CD4-positive, CD25-positive, alpha-beta regulatory T cell (primary cell): ENCODE measurements around the gene MGAT5. TPM values are rescaled to one million over a fixed set of nuclear protein-coding genes. Genes with fewer than 3 reads are reported as not detected.

Experiments used
- ATAC-seq, 2 donors: fragments of 150-1000 bp; cut with Tn5 transposase; one replicate each; pipeline ENCODE4 v1.10.0; 2021; ENCODE audit warnings: low read depth in 2 of 2, moderate number of reproducible peaks in 2 of 2, moderate library complexity in 1 of 2
- DNase-seq, 3 donors: peaks; one replicate each; pipeline versions ENCODE4 v3.0.0 to v3.0.0-alpha.2; 2012 to 2022; ENCODE audit warnings: mixed read lengths in 1 of 3
- H3K27ac ChIP-seq: one replicate; pipeline ENCODE4 v1.7.0; 2013; ENCODE audit warnings: mild to moderate bottlenecking, low read length; ENCODE audit not compliant: insufficient read depth, poor library complexity, severe bottlenecking
- H3K27me3 ChIP-seq: one replicate; pipeline ENCODE4 v1.7.0; 2013; ENCODE audit warnings: low read length; ENCODE audit not compliant: control insufficient read depth, insufficient read depth
- H3K36me3 ChIP-seq: one replicate; pipeline ENCODE4 v1.7.0; 2013; ENCODE audit warnings: mild to moderate bottlenecking, low read length, moderate library complexity; ENCODE audit not compliant: control insufficient read depth, insufficient read depth
- H3K4me1 ChIP-seq: 2 replicates; pipeline ENCODE4 v1.7.0; 2013; ENCODE audit warnings: mild to moderate bottlenecking, low read length; ENCODE audit not compliant: insufficient read depth, control insufficient read depth, poor library complexity, severe bottlenecking
- H3K4me3 ChIP-seq: one replicate; pipeline ENCODE4 v1.7.0; 2013; ENCODE audit warnings: low read depth, mild to moderate bottlenecking, low read length, moderate library complexity
- H3K9me3 ChIP-seq, 2 experiments: 1 replicate in 1 of 2; 2 replicates in 1 of 2; pipeline ENCODE4 v1.7.0; 2013; ENCODE audit warnings: low read length in 2 of 2, mild to moderate bottlenecking in 1 of 2, moderate library complexity in 1 of 2; ENCODE audit not compliant: control insufficient read depth in 2 of 2
- H3K27ac Mint-ChIP-seq, 3 donors: one replicate each; pipeline ENCODE4 v1.8.0; 2020 to 2022; ENCODE audit warnings: mild to moderate bottlenecking in 3 of 3, mixed read lengths in 3 of 3, moderate library complexity in 2 of 3
- H3K27me3 Mint-ChIP-seq: one replicate; pipeline ENCODE4 v1.8.0; 2022; ENCODE audit warnings: mild to moderate bottlenecking, mixed read lengths
- H3K36me3 Mint-ChIP-seq: one replicate; pipeline ENCODE4 v1.8.0; 2020; ENCODE audit warnings: mixed read lengths
- H3K4me1 Mint-ChIP-seq, 4 donors: one replicate each; pipeline ENCODE4 v1.8.0; 2020 to 2022; ENCODE audit warnings: mixed read lengths in 4 of 4, mild to moderate bottlenecking in 1 of 4
- H3K4me3 Mint-ChIP-seq, 4 donors: one replicate each; pipeline ENCODE4 v1.8.0; 2020 to 2022; ENCODE audit warnings: mild to moderate bottlenecking in 4 of 4, mixed read lengths in 4 of 4, moderate library complexity in 3 of 4
- H3K9me3 Mint-ChIP-seq, 7 donors: one replicate each; pipeline ENCODE4 v1.8.0; 2020 to 2022; ENCODE audit warnings: mixed read lengths in 7 of 7, mild to moderate bottlenecking in 3 of 7, moderate library complexity in 2 of 7
- polyA plus RNA-seq, 4 donors: library from polyadenylated mRNA; unstranded; fragments of 300-500 nt; fragmentation: Illumina TruSeq; gene quantifications; one replicate each; pipeline ENCODE4 v1.2.3, GENCODE V29; 2021
- total RNA-seq: library from RNA; stranded (reverse); gene quantifications from one replicate; pipeline ENCODE4 v1.2.3, GENCODE V29; 2022

The MGAT5 gene
- total and polyA plus RNA-seq, 5 donors from 2014 or later, result 3.6 to 68.8 (median 6.9) TPM

DNA sequence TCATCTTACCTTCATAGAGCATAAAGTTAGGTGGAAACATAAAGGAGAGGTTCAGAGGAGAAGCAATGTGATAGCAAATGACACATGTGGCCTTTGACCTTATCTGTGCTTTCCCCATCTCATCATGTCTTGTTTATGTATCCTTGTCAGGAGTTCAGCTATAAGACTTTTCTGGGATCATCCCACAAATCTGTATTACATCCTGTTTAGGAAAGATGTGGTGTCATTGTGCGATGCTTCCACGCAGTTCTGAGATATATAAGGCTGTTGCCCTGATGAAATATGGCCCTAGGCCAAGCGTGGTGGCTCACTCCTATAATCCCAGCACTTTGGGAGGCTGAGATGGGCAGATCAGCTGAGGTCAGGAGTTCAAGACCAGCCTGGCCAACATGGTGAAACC lies 15.5 kb upstream of the MGAT5 start:
- Mint-ChIP-seq H3K36me3 (peaks cover 3% of the 10 kb centered on the region), H3K9me3 (no peaks in the 10 kb centered on the region), H3K4me1 (peaks cover 21 to 75% (median 57%) of the 10 kb centered on the region in 4 donors), H3K27me3 (no peaks in the 10 kb centered on the region), H3K4me3 (no peak overlapping the region), H3K27ac (no peak overlapping the region)
- Histone ChIP-seq H3K27ac (no peak overlapping the region), H3K9me3 (no peaks in the 10 kb centered on the region), H3K4me3 (no peak overlapping the region), H3K27me3 (no peaks in the 10 kb centered on the region), H3K4me1 (peaks cover 38% of the 10 kb centered on the region), H3K36me3 (no peaks in the 10 kb centered on the region)
- DNase-seq (no peak), ATAC-seq (no peak)

DNA sequence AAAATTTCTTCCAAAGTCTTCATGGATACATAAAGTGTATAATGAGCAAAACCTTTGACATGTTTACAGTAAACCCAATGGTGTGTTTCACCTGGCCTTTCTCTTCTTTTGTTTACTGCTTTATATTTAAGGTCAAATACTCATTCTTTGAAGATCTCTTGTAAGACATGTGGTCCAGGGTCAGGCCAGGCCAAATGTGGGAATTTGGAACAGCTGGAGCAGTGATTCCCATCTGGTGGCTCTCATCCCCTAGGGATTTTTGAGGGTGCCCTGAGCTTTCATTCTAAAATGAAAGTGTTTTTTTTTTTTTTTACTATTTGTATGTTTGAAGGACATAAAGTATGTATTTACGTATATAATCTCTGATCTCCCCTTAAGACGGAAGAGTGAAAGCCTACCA lies 13.8 kb upstream of the MGAT5 start:
- ATAC-seq, result no peak
- Mint-ChIP-seq H3K9me3 (no peaks in the 10 kb centered on the region), H3K4me3 (no peak overlapping the region), H3K4me1 (peaks cover 17 to 75% (median 55%) of the 10 kb centered on the region in 4 donors), H3K27ac (no peak overlapping the region), H3K27me3 (no peaks in the 10 kb centered on the region), H3K36me3 (peaks cover 3% of the 10 kb centered on the region)
- peaks cover 29% of the 10 kb centered on the region for H3K4me1 ChIP-seq
- H3K4me3 ChIP-seq, result no peak overlapping the region
- no peaks in the 10 kb centered on the region for H3K27me3 ChIP-seq
- no peak for DNase-seq
- no peaks in the 10 kb centered on the region for H3K36me3 ChIP-seq
- H3K27ac ChIP-seq, result no peak overlapping the region
- no peaks in the 10 kb centered on the region for H3K9me3 ChIP-seq

GRCh38 chr2:134241911-134242310 lies 12.0 kb upstream of the MGAT5 start:
- Mint-ChIP-seq H3K4me1 (peaks cover 19 to 73% (median 52%) of the 10 kb centered on the region in 4 donors), H3K27ac (no peak overlapping the region), H3K4me3 (no peak overlapping the region), H3K27me3 (no peaks in the 10 kb centered on the region), H3K9me3 (no peaks in the 10 kb centered on the region), H3K36me3 (peaks cover 3% of the 10 kb centered on the region)
- Histone ChIP-seq H3K27me3 (no peaks in the 10 kb centered on the region), H3K4me1 (peaks cover 23% of the 10 kb centered on the region), H3K27ac (no peak overlapping the region), H3K36me3 (no peaks in the 10 kb centered on the region), H3K9me3 (no peaks in the 10 kb centered on the region), H3K4me3 (no peak overlapping the region)
- DNase-seq, result no peak
- ATAC-seq, result no peak

- no peak overlapping the region for H3K27ac Mint-ChIP-seq
Measured at GRCh38 chr2:134243244-134243643, 10.6 kb upstream of the MGAT5 start.

GRCh38 chr2:134244086-134244485 lies 9.8 kb upstream of the MGAT5 start:
- no peaks in the 10 kb centered on the region for H3K9me3 ChIP-seq
- peaks cover 3% of the 10 kb centered on the region for H3K36me3 Mint-ChIP-seq
- DNase-seq, result no peak
- peak overlapping the region in 1 of 3 donors; percentile 52 for H3K27ac Mint-ChIP-seq
- H3K27me3 ChIP-seq, result no peaks in the 10 kb centered on the region
- H3K4me3 ChIP-seq, result no peak overlapping the region
- H3K27ac ChIP-seq, result no peak overlapping the region
- H3K4me3 Mint-ChIP-seq, result no peak overlapping the region
- peaks cover 17 to 85% (median 59%) of the 10 kb centered on the region in 4 donors for H3K4me1 Mint-ChIP-seq
- peaks cover 29% of the 10 kb centered on the region for H3K4me1 ChIP-seq
- H3K27me3 Mint-ChIP-seq, result no peaks in the 10 kb centered on the region
- H3K9me3 Mint-ChIP-seq, result no peaks in the 10 kb centered on the region
- ATAC-seq, result no peak
- H3K36me3 ChIP-seq, result no peaks in the 10 kb centered on the region

More at GRCh38 chr2:134243244-134243643, 10.6 kb upstream of the MGAT5 start:
- Mint-ChIP-seq H3K9me3 (no peaks in the 10 kb centered on the region), H3K4me1 (peaks cover 17 to 79% (median 55%) of the 10 kb centered on the region in 4 donors), H3K4me3 (no peak overlapping the region), H3K27me3 (no peaks in the 10 kb centered on the region), H3K36me3 (peaks cover 3% of the 10 kb centered on the region)
- DNase-seq (no peak), ATAC-seq (no peak)
- H3K27me3 ChIP-seq, result no peaks in the 10 kb centered on the region
- H3K4me3 ChIP-seq, result no peak overlapping the region
- H3K4me1 ChIP-seq, result peaks cover 25% of the 10 kb centered on the region
- H3K27ac ChIP-seq, result no peak overlapping the region
- H3K9me3 ChIP-seq, result no peaks in the 10 kb centered on the region
- H3K36me3 ChIP-seq, result no peaks in the 10 kb centered on the region

GRCh38 chr2:134244587-134244986 lies 9.3 kb upstream of the MGAT5 start:
- H3K4me3 Mint-ChIP-seq, result peak overlapping the region in 1 of 4 donors; percentile 11
- H3K9me3 Mint-ChIP-seq, result no peaks in the 10 kb centered on the region
- ATAC-seq, result peak; percentile 52 to 60
- no peaks in the 10 kb centered on the region for H3K27me3 Mint-ChIP-seq
- Histone ChIP-seq H3K9me3 (no peaks in the 10 kb centered on the region), H3K27ac (no peak overlapping the region), H3K27me3 (no peaks in the 10 kb centered on the region), H3K4me3 (no peak overlapping the region), H3K4me1 (peaks cover 33% of the 10 kb centered on the region), H3K36me3 (no peaks in the 10 kb centered on the region)
- peaks cover 3% of the 10 kb centered on the region for H3K36me3 Mint-ChIP-seq
- peaks cover 18 to 85% (median 59%) of the 10 kb centered on the region in 4 donors for H3K4me1 Mint-ChIP-seq
- DNase-seq, result peak in 1 of 3 donors; percentile 4
- H3K27ac Mint-ChIP-seq, result peak overlapping the region in 2 of 3 donors; percentile 8 to 52

- no peaks in the 10 kb centered on the region for H3K27me3 Mint-ChIP-seq
- Histone ChIP-seq H3K4me3 (peak overlapping the region; percentile 3), H3K4me1 (peaks cover 40% of the 10 kb centered on the region), H3K27me3 (no peaks in the 10 kb centered on the region), H3K9me3 (no peaks in the 10 kb centered on the region), H3K27ac (no peak overlapping the region), H3K36me3 (no peaks in the 10 kb centered on the region)
- H3K4me1 Mint-ChIP-seq, result peaks cover 24 to 87% (median 60%) of the 10 kb centered on the region in 4 donors
- peak overlapping the region in 2 of 4 donors; percentile 1 to 8 for H3K4me3 Mint-ChIP-seq
- DNase-seq (peak; percentile 54 to 74 (median 68)), ATAC-seq (peak; percentile 43 to 45)
- peak overlapping the region; percentile 8 to 47 (median 33) for H3K27ac Mint-ChIP-seq
- peaks cover 7% of the 10 kb centered on the region for H3K36me3 Mint-ChIP-seq
- H3K9me3 Mint-ChIP-seq, result no peaks in the 10 kb centered on the region
Measured at GRCh38 chr2:134245340-134245984, 8.4 kb upstream of the MGAT5 start.
